HG03558 (cell line): ENCODE measurements around the gene MVB12B.

Source experiments
- ATAC-seq: cut with Tn5 transposase; IDR thresholded peaks from one replicate; pipeline ENCODE4 v1.9.1; 2021; ENCODE audit warnings: moderate number of reproducible peaks; ENCODE audit not compliant: unreplicated experiment; ENCODE audit errors: extremely low read depth

Gene MVB12B

DNA sequence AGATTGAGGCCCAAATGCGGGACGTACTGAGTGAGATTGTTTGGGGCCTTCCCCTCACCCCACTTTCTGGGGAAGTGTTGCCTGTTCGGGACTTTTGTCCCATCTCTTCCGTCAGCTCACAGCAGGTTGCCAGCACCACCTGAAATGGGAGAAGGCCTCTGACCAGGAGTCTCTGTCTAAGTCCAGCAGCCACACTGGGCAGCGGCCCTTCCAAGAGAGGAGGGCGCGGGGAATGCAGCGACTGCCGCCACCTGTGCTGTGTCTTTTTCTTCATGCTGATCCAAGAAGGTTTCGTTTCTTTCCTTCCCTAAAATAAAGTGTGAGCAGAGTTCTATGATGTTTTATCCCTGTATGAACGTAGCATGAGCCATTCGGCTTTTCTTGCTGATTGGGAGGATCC is 152.9 kb downstream of the MVB12B start:
- no peak for ATAC-seq

- no peak for ATAC-seq
Observed at GRCh38 chr9:126480813-126481212, 154.2 kb downstream of the MVB12B start.

- ATAC-seq, result no peak
Observed at GRCh38 chr9:126481862-126482261, 155.2 kb downstream of the MVB12B start.

DNA sequence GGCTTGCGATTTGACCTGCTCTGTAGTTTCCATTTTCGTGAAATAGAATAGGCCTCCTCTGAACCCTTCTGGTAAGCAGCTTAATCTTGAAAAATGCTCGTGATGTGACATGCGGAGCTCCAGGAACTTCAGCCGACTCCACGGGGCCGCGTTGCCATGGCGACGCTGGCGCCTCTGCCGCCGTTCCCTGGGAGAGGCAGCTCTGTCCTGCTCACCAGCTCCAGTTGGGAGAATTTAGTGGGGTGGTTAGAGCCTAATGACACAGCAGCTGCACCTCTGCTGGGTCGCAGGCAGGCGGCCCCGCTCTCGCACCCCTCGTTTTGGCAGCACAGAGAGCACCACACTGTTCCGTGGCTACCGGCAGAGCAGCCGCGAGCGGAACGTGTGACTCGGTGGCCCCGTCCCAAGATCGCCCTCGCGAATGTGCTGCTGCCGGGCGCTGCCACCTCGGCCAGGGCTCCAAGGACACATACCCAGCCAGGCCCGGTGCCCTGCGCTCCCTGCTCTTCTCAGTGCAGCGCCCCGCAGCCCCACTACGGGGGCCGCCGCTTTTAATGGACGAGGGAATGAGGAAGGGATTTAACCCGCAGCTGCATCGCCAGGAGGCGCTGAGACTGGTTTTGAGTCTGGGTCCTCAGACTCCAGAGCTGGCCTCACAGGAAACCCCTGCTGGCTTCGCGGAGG is 155.9 kb downstream of the MVB12B start:
- no peak for ATAC-seq

GRCh38 chr9:126483468-126484073 is 156.9 kb downstream of the MVB12B start:
- ATAC-seq, result no peak

DNA sequence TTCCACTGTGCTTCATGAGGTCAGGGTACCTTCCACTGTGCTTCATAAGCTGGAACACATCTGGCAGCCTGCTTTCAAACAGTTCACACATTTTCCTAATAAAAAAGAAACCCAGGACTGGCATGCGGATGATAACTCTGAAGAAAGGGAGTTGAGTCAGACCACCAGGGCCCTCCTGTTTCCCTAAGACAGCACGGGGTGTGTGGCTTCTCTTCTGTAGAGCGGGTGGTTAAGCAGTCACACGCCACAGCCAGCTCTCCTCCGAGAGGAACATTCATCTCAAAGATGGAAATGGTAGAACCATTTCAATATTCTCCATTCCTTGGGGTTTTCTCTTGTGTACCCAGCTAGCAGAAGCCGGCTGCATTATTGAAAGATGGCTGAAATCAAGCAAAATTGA is 159.0 kb downstream of the MVB12B start:
- no peak for ATAC-seq

DNA sequence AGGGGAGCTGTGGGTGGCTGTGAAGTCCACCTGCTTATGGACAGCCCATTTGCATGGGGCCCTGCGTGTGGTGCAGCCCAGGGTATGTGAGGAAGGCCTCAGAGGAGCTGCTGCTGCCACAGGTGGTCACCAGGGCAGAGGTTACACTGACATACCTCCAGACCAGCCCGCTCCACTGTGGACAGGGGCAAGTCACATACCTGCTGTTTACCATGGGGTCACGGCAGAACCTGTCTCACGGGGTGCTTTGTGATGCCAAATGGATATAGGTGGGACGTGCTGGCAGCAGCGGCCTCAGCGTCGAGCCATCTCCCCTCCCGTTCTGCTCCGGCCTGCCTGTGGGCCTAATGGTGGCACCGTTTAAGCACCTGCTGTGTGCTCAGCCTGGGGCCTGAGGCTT is 159.6 kb downstream of the MVB12B start:
- ATAC-seq, result no peak

GRCh38 chr9:126487856-126488255 is 161.2 kb downstream of the MVB12B start:
- no peak for ATAC-seq

- ATAC-seq, result no peak
Observed at GRCh38 chr9:126488310-126488709, 161.7 kb downstream of the MVB12B start.

- no peak for ATAC-seq
Observed at GRCh38 chr9:126488881-126489404, 162.3 kb downstream of the MVB12B start.

GRCh38 chr9:126489581-126490213 is 163.1 kb downstream of the MVB12B start:
- no peak for ATAC-seq

- ATAC-seq, result no peak
Observed at GRCh38 chr9:126490214-126490631, 163.6 kb downstream of the MVB12B start.

GRCh38 chr9:126490871-126491567 is 164.4 kb downstream of the MVB12B start:
- no peak for ATAC-seq

GRCh38 chr9:126491568-126491879 is 164.9 kb downstream of the MVB12B start:
- ATAC-seq, result no peak

DNA sequence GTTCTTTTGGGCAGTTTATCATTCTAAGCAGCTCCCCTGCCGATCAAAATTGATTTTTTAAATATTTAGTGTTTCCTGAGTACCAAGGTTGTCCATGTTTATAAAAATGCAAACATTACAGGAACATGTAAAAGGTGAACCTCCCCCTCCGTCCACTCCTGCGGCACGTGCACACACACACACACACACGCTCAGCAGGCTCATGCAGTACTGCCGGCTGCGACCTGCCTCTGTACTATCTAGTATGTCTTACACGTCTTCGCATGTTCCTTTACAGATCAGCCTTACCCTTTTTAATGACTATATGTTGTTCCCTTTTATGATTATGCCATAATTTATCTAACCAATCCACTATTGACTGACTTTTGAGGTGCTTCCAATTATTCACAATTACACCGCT is 165.3 kb downstream of the MVB12B start:
- ATAC-seq, result no peak

- no peak for ATAC-seq
Observed at GRCh38 chr9:126494264-126494663, 167.6 kb downstream of the MVB12B start.

GRCh38 chr9:126494746-126495145 is 168.1 kb downstream of the MVB12B start:
- no peak for ATAC-seq

DNA sequence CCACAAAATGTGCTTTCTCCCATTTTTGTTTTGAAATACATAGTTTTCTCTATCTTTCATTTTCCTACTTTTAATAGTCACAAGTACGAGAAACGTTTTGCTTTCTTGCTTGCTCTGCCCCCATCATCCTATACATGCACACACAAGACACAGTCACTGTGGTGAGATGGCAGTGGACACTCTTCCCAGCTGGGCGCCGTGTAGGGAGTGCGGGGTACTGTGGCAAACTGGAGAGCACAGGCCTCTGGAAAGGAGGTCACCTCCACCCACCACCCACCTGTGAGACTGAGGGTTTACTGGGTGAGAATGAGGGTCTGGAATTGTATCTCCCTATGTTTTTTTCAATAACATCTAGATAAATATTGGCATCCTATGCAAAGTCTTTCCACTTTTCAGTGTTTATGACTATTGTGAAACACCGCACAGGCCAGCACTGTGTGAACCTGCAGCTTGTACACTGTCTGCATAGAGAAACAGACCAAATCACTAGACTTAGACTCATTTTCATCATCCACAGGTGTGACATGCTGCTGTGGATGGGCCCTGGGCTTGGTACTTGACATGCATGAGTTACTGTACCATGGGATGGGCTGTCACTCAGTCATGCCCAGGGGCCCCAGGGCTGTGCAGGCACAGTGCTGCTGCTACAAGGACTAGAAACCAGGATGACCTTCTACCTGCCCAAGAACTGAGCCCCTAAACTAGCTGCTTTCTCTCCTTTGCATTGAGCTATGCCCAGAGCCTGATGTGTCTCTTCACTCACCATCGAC is 169.0 kb downstream of the MVB12B start:
- ATAC-seq, result no peak

- ATAC-seq, result no peak
Observed at GRCh38 chr9:126496181-126496576, 169.6 kb downstream of the MVB12B start.
